Neural crest cell (in vitro differentiated cells): ENCODE data around the gene TMEM51. TPM values are rescaled to one million over a fixed set of nuclear protein-coding genes. Genes with fewer than 3 reads are reported as not detected.

Experiments
- DNase-seq: peaks from one replicate; pipeline ENCODE4 v3.0.0; 2021; ENCODE audit warnings: low read depth, mixed read lengths, low spot score
- H3K27ac Mint-ChIP-seq: one replicate; pipeline ENCODE4 v1.8.0; 2021; ENCODE audit warnings: mild to moderate bottlenecking, mixed read lengths; ENCODE audit not compliant: unreplicated experiment
- H3K27me3 Mint-ChIP-seq: 2 replicates; pipeline ENCODE4 v1.8.0; 2021; ENCODE audit warnings: low read depth, mild to moderate bottlenecking, mixed read lengths
- H3K36me3 Mint-ChIP-seq: 2 replicates; pipeline ENCODE4 v1.8.0; 2021; ENCODE audit warnings: low read depth, mild to moderate bottlenecking, mixed read lengths
- H3K4me1 Mint-ChIP-seq: 2 replicates; pipeline ENCODE4 v1.8.0; 2021; ENCODE audit warnings: mixed read lengths
- H3K4me3 Mint-ChIP-seq: one replicate; pipeline ENCODE4 v1.8.0; 2021; ENCODE audit warnings: mild to moderate bottlenecking, mixed read lengths
- H3K9me3 Mint-ChIP-seq: 2 replicates; pipeline ENCODE4 v1.8.0; 2021; ENCODE audit warnings: mixed read lengths
- CTCF ChIP-seq: fragments of 200-600 bp; sonication (generic); conservative IDR thresholded peaks from 2 replicates; pipeline ENCODE4 v1.5.0; 2021; ENCODE audit warnings: antibody characterized with exemption, mild to moderate bottlenecking
- total RNA-seq: library from RNA; stranded (reverse); gene quantifications from 2 replicates; pipeline ENCODE4 v1.2.1, GENCODE V29; 2021

The TMEM51 gene
- total RNA-seq, 1 donor from 2014 or later: 6.7 TPM

- Mint-ChIP-seq H3K27ac (no peak overlapping the region), H3K4me3 (no peak overlapping the region), H3K27me3 (no peaks in the 10 kb centered on the region), H3K9me3 (no peaks in the 10 kb centered on the region), H3K4me1 (peaks cover 9% of the 10 kb centered on the region), H3K36me3 (no peaks in the 10 kb centered on the region)
- no peak for TF ChIP-seq CTCF
- DNase-seq: no peak
Observed at GRCh38 chr1:15115542-15116330, 37.8 kb upstream of the TMEM51 start.

GRCh38 chr1:15116966-15117365 is 36.6 kb upstream of the TMEM51 start:
- Mint-ChIP-seq H3K4me1 (peaks cover 8% of the 10 kb centered on the region), H3K36me3 (no peaks in the 10 kb centered on the region), H3K4me3 (no peak overlapping the region), H3K27me3 (peaks cover 4% of the 10 kb centered on the region), H3K27ac (no peak overlapping the region), H3K9me3 (no peaks in the 10 kb centered on the region)
- no peak for TF ChIP-seq CTCF
- no peak for DNase-seq

GRCh38 chr1:15117671-15118325 is 35.7 kb upstream of the TMEM51 start:
- Mint-ChIP-seq H3K9me3 (no peaks in the 10 kb centered on the region), H3K4me1 (no peaks in the 10 kb centered on the region), H3K27ac (no peak overlapping the region), H3K36me3 (no peaks in the 10 kb centered on the region), H3K27me3 (peaks cover 4% of the 10 kb centered on the region), H3K4me3 (no peak overlapping the region)
- no peak for TF ChIP-seq CTCF
- no peak for DNase-seq

GRCh38 chr1:15118579-15118978 is 35.0 kb upstream of the TMEM51 start:
- Mint-ChIP-seq H3K36me3 (no peaks in the 10 kb centered on the region), H3K4me1 (no peaks in the 10 kb centered on the region), H3K4me3 (no peak overlapping the region), H3K9me3 (no peaks in the 10 kb centered on the region), H3K27me3 (peaks cover 4% of the 10 kb centered on the region), H3K27ac (no peak overlapping the region)
- DNase-seq: no peak
- no peak for TF ChIP-seq CTCF

- TF ChIP-seq CTCF: no peak
- peaks cover 4% of the 10 kb centered on the region for H3K27me3 Mint-ChIP-seq
Observed at GRCh38 chr1:15120251-15120945, 33.1 kb upstream of the TMEM51 start.

More at GRCh38 chr1:15120251-15120945, 33.1 kb upstream of the TMEM51 start:
- Mint-ChIP-seq H3K9me3 (no peaks in the 10 kb centered on the region), H3K36me3 (no peaks in the 10 kb centered on the region), H3K27ac (no peak overlapping the region), H3K4me3 (no peak overlapping the region), H3K4me1 (no peaks in the 10 kb centered on the region)
- no peak for DNase-seq
